HEK293 (cell line): ENCODE measurements around the gene NCAPG2.

ENCODE experiments used
- ZNF423 ChIP-seq: fragments of 450-650 bp; formaldehyde crosslinking; IDR thresholded peaks from 2 replicates; pipeline ENCODE4 v1.5.1; 2016; ENCODE audit warnings: missing biosample characterization, missing genetic modification characterization
- TF ChIP-seq, protein P1 (sequence below): fragments of 450-650 bp; formaldehyde crosslinking; IDR thresholded peaks from 2 replicates; pipeline ENCODE4 v1.5.1; 2016; ENCODE audit warnings: missing biosample characterization, missing genetic modification characterization, borderline replicate concordance
- TF ChIP-seq, protein P2 (sequence below): fragments of 450-650 bp; formaldehyde crosslinking; IDR thresholded peaks from 2 replicates; pipeline ENCODE4 v1.5.1; 2016; ENCODE audit warnings: missing biosample characterization, missing genetic modification characterization
- TF ChIP-seq, protein P3 (sequence below): fragments of 450-650 bp; formaldehyde crosslinking; IDR thresholded peaks from 2 replicates; pipeline ENCODE4 v1.5.1; 2016; ENCODE audit warnings: missing biosample characterization, missing genetic modification characterization, low read depth

DNA sequence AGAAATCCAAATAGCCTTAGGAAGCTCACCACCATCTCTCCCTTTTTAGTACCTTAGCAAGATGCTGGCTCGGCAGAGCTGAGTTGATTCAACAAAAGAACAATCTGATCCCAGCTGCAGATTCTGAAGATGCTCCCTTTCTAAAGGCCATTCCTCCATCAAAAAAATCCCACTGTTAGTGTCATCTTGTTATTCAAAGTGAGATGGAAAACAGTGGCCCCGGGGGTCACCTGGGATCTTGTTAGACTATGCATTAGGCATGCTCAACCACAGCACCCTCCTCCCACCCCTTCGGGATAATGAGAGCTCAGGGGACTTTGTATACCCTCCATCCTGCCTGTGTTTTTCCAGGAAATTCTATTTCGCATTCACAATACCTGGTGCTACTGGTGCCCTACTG lies 2.4 kb downstream of the NCAPG2 start:
- TF ChIP-seq, protein P1, sequence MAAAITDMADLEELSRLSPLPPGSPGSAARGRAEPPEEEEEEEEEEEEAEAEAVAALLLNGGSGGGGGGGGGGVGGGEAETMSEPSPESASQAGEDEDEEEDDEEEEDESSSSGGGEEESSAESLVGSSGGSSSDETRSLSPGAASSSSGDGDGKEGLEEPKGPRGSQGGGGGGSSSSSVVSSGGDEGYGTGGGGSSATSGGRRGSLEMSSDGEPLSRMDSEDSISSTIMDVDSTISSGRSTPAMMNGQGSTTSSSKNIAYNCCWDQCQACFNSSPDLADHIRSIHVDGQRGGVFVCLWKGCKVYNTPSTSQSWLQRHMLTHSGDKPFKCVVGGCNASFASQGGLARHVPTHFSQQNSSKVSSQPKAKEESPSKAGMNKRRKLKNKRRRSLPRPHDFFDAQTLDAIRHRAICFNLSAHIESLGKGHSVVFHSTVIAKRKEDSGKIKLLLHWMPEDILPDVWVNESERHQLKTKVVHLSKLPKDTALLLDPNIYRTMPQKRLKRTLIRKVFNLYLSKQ (tag by site-specific recombination): no peak
- TF ChIP-seq, protein P2, sequence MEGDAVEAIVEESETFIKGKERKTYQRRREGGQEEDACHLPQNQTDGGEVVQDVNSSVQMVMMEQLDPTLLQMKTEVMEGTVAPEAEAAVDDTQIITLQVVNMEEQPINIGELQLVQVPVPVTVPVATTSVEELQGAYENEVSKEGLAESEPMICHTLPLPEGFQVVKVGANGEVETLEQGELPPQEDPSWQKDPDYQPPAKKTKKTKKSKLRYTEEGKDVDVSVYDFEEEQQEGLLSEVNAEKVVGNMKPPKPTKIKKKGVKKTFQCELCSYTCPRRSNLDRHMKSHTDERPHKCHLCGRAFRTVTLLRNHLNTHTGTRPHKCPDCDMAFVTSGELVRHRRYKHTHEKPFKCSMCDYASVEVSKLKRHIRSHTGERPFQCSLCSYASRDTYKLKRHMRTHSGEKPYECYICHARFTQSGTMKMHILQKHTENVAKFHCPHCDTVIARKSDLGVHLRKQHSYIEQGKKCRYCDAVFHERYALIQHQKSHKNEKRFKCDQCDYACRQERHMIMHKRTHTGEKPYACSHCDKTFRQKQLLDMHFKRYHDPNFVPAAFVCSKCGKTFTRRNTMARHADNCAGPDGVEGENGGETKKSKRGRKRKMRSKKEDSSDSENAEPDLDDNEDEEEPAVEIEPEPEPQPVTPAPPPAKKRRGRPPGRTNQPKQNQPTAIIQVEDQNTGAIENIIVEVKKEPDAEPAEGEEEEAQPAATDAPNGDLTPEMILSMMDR: no peak
- TF ChIP-seq, protein P3, sequence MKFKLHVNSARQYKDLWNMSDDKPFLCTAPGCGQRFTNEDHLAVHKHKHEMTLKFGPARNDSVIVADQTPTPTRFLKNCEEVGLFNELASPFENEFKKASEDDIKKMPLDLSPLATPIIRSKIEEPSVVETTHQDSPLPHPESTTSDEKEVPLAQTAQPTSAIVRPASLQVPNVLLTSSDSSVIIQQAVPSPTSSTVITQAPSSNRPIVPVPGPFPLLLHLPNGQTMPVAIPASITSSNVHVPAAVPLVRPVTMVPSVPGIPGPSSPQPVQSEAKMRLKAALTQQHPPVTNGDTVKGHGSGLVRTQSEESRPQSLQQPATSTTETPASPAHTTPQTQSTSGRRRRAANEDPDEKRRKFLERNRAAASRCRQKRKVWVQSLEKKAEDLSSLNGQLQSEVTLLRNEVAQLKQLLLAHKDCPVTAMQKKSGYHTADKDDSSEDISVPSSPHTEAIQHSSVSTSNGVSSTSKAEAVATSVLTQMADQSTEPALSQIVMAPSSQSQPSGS (tag by site-specific recombination): no peak
- TF ChIP-seq ZNF423 (tag by site-specific recombination): no peak
